Caco-2 (cell line): ENCODE results near the gene PRSS23. TPM values are rescaled to one million over a fixed set of nuclear protein-coding genes. Genes with fewer than 3 reads are reported as not detected.
"Not testable (repeated sequence)": the region's sequence is repeated elsewhere in the genome, so short reads cannot be mapped to it uniquely, and the experiment has no call there.

Experiments
- BruUV-seq: library from RNA; stranded (reverse); fragments of 400-500 nt; replicated peaks from 2 replicates; lab custom pipeline; 2021; lab: Mats Ljungman, UMichigan
- CTCF ChIA-PET: fragments of 300-600 bp; sonication (Branson Sonifier 250); formaldehyde crosslinking; loops from one replicate; lab custom pipeline; 2022; ENCODE audit warnings: antibody characterized with exemption; lab: Charles Lee
- POLR2A ChIA-PET: fragments of 300-600 bp; sonication (Branson Sonifier 250); formaldehyde crosslinking; loops from one replicate; lab custom pipeline; 2022; ENCODE audit warnings: antibody characterized with exemption; lab: Charles Lee
- DNase-seq, 2 experiments: peaks; one replicate each; pipeline versions ENCODE4 v3.0.0 to v3.0.0-alpha.2; 2020 to 2022
- H3K27me3 ChIP-seq: replicated peaks from 2 replicates; pipeline ENCODE4 v1.6.0; 2011; ENCODE audit warnings: low read length; ENCODE audit not compliant: control insufficient read depth, insufficient read depth
- H3K36me3 ChIP-seq: 2 replicates; pipeline ENCODE4 v1.5.1; 2011; ENCODE audit warnings: low read length; ENCODE audit not compliant: control insufficient read depth, insufficient read depth
- H3K4me1 ChIP-seq: fragments of 250-450 bp; sonication (Bioruptor Pico); 2 replicates; pipeline ENCODE4 v1.5.1; 2020; ENCODE audit warnings: mild to moderate bottlenecking
- H3K4me3 ChIP-seq: 2 replicates; pipeline ENCODE4 v1.5.1; 2011; ENCODE audit warnings: low read depth, mild to moderate bottlenecking, control low read depth, low read length
- H3K9me3 ChIP-seq: fragments of 250-450 bp; sonication (Bioruptor Pico); 2 replicates; pipeline ENCODE4 v1.5.1; 2020; ENCODE audit warnings: mild to moderate bottlenecking, moderate library complexity
- H3K27ac Mint-ChIP-seq: one replicate; pipeline ENCODE4 v1.8.0; 2022; ENCODE audit warnings: mixed read lengths; ENCODE audit not compliant: unreplicated experiment
- H3K27me3 Mint-ChIP-seq: one replicate; pipeline ENCODE4 v1.8.0; 2022; ENCODE audit warnings: mixed read lengths; ENCODE audit not compliant: insufficient read depth, unreplicated experiment
- H3K36me3 Mint-ChIP-seq: one replicate; pipeline ENCODE4 v1.8.0; 2022; ENCODE audit warnings: mild to moderate bottlenecking, mixed read lengths; ENCODE audit not compliant: insufficient read depth, unreplicated experiment
- H3K4me1 Mint-ChIP-seq: one replicate; pipeline ENCODE4 v1.8.0; 2022; ENCODE audit warnings: low read depth, mixed read lengths; ENCODE audit not compliant: unreplicated experiment
- H3K4me3 Mint-ChIP-seq: one replicate; pipeline ENCODE4 v1.8.0; 2022; ENCODE audit warnings: mild to moderate bottlenecking, moderate library complexity, mixed read lengths; ENCODE audit not compliant: unreplicated experiment
- H3K9me3 Mint-ChIP-seq: one replicate; pipeline ENCODE4 v1.8.0; 2022; ENCODE audit warnings: mixed read lengths; ENCODE audit not compliant: unreplicated experiment
- CTCF ChIP-seq, 2 experiments: fragments of 200-600 bp in 1 of 2; IDR thresholded peaks; 1 replicate in 1 of 2; 2 replicates in 1 of 2; pipeline versions ENCODE4 v1.5.1 to v1.8.0; 2011 to 2022; ENCODE audit warnings: antibody characterized with exemption in 1 of 2, control low read depth in 1 of 2, inconsistent platforms in 1 of 2, low read depth in 1 of 2, low read length in 1 of 2, mild to moderate bottlenecking in 1 of 2, moderate library complexity in 1 of 2; ENCODE audit not compliant: insufficient read depth in 1 of 2, severe bottlenecking in 1 of 2, unreplicated experiment in 1 of 2
- intact Hi-C: fragments of 100-400 bp; cut with micrococcal nuclease; formaldehyde crosslinking; loops from one replicate; pipeline ENCODE4 v1.10.0; 2022; ENCODE audit not compliant: unreplicated experiment
- total RNA-seq: library from RNA; stranded (reverse); gene quantifications from 2 replicates; pipeline ENCODE4 v1.2.3, GENCODE V29; 2022

PRSS23 gene
- total RNA-seq, 1 experiment from 2014 or later: 400 TPM

DNA sequence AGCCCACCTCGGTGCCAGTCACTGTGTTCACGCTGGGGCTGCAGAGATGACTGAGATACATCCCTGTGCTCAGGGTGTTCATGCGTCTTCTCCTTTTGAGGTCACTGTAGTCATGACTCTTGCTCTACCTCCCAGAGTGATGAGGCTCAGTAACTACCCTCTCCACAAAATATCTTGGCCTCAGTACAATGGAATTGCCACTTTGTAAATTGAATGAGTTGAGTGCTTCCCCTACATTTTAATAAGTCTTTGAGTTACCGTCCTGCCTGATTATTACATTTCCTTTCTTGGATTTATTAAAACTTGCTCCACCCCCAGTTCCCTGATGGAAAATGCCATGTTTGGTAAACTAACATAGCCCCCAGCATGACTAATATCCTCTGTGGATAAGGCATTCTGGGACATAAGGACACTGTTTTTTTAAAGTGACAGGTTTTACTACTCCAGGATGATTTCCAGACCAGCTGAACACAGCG, 15.9 kb downstream of the PRSS23 start:
- Mint-ChIP-seq H3K27me3 (no peaks in the 10 kb centered on the region), H3K4me1 (peaks cover 63% of the 10 kb centered on the region), H3K4me3 (no peak overlapping the region), H3K36me3 (peaks cover 34% of the 10 kb centered on the region), H3K27ac (peak overlapping the region; percentile 21), H3K9me3 (no peaks in the 10 kb centered on the region)
- Histone ChIP-seq H3K4me3 (no peak overlapping the region), H3K36me3 (no peaks in the 10 kb centered on the region), H3K9me3 (no peaks in the 10 kb centered on the region), H3K27me3 (no peaks in the 10 kb centered on the region), H3K4me1 (peaks cover 73% of the 10 kb centered on the region)
- DNase-seq: no peak
- no TSS peak for BruUV-seq
- no peak for TF ChIP-seq CTCF (IDR thresholded peaks at IDR 0.05; ENCODE audit: insufficient read depth in 1 of 2, low read depth in 1 of 2, low read length in 1 of 2, severe bottlenecking in 1 of 2, unreplicated experiment in 1 of 2)
- ChIA-PET CTCF (interaction anchor here (1.4 kb wide), 2 partner anchors 16 to 208 kb away, joined by 3 to 10 read pairs; partner anchors contain the start of gene PRSS23), POLR2A (no interaction called here)
- intact Hi-C loops: loop anchor here (10.0 kb wide), 1 partner anchor 751 kb away; the partner anchor contains the start of gene PICALM

DNA sequence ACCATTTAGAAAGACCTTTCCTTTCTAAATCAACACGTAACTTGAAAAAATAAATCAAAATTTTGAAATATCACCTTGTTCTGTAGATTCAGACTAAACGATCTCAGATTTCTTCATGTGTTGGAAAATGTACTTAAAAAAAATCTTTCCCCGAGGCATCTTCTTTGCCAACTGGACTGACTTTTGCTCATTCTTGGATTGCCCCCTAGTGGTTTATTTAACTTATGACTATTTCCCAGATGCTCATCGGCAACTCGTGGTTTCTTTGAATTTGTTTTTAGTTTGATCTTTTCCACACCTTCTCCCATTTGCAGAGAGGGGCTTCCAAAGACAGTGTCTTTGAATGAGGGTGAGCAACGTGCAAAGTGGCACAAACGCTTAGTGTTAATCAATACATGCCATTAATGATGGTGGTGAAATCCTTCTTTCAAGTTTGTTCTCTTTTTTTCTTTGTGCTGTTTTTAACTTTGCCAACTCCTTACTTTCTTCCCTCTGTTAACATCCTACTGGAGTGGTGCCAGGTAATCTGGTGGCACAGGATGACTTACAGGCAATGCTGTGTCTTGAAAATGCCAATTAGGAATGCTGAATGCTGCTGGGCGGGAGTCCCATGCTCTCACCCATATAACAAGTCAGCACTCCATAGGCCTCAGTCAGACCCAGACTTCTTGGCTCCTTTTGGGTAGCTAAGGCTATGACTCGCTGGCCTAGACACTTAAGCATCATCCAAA, 18.3 kb downstream of the PRSS23 start:
- Histone ChIP-seq H3K4me3 (no peak overlapping the region), H3K27me3 (no peaks in the 10 kb centered on the region), H3K36me3 (peaks cover 2% of the 10 kb centered on the region; the same call in 1 of the 2 replicates), H3K9me3 (no peaks in the 10 kb centered on the region), H3K4me1 (peaks cover 52% of the 10 kb centered on the region)
- Mint-ChIP-seq H3K9me3 (no peaks in the 10 kb centered on the region), H3K27me3 (no peaks in the 10 kb centered on the region), H3K4me1 (peaks cover 41% of the 10 kb centered on the region), H3K27ac (peak overlapping the region; percentile 23), H3K4me3 (no peak overlapping the region), H3K36me3 (peaks cover 30% of the 10 kb centered on the region)
- TF ChIP-seq CTCF (IDR thresholded peaks at IDR 0.05; ENCODE audit: insufficient read depth in 1 of 2, low read depth in 1 of 2, low read length in 1 of 2, severe bottlenecking in 1 of 2, unreplicated experiment in 1 of 2): peak; percentile 83 to 95
- CTCF ChIA-PET: no interaction called here
- peak in 1 of 2 experiments; percentile 74 for DNase-seq
- BruUV-seq: no TSS peak
- POLR2A ChIA-PET: no interaction called here
- intact Hi-C loops: loop anchor here (1.0 to 10.0 kb wide), 9 partner anchors 19 to 754 kb away; partner anchors contain the start of genes ME3 and PICALM

DNA sequence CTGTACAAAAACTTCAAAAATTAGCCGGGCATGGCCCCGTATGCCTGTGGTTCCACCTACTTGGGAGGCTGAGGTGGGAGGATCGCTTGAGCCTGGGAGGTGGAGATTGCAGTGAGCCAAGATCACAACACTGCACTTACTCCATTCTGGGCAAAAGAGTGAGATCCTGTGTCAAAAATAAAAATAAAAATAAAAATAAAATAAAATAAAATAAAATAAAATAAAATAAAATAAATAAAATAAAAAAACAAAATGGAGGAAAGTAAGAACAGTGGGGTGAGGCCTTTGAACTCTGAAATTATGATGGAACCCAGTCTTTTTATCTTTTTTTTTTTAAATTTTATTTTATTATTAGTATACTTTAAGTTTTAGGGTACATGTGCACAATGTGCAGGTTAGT, 23.8 kb downstream of the PRSS23 start:
- H3K9me3 ChIP-seq, DNase-seq, POLR2A ChIA-PET, H3K9me3 Mint-ChIP-seq, H3K27ac Mint-ChIP-seq, H3K27me3 ChIP-seq, H3K4me1 Mint-ChIP-seq, H3K4me3 ChIP-seq, H3K4me1 ChIP-seq, H3K4me3 Mint-ChIP-seq, BruUV-seq, CTCF ChIA-PET, H3K27me3 Mint-ChIP-seq, intact Hi-C loops, H3K36me3 ChIP-seq: not testable (repeated sequence)
- H3K36me3 Mint-ChIP-seq: peaks cover 42% of the 10 kb centered on the region

- H3K4me3 Mint-ChIP-seq, H3K9me3 ChIP-seq, CTCF ChIA-PET, intact Hi-C loops, H3K4me3 ChIP-seq, H3K27me3 Mint-ChIP-seq, H3K36me3 ChIP-seq, POLR2A ChIA-PET, H3K27me3 ChIP-seq, H3K4me1 Mint-ChIP-seq, BruUV-seq, H3K4me1 ChIP-seq, DNase-seq: not testable (repeated sequence)
- peaks cover 56% of the 10 kb centered on the region for H3K36me3 Mint-ChIP-seq
- peaks cover 20% of the 10 kb centered on the region for H3K9me3 Mint-ChIP-seq
- peak overlapping the region; percentile 3 for H3K27ac Mint-ChIP-seq
Observed at GRCh38 chr11:86834376-86834775, 34.0 kb downstream of the PRSS23 start.

- Mint-ChIP-seq H3K36me3 (peaks cover 24% of the 10 kb centered on the region), H3K4me1 (peaks cover 42% of the 10 kb centered on the region), H3K27ac (peak overlapping the region; percentile 20), H3K9me3 (peaks cover 27% of the 10 kb centered on the region)
- H3K4me3 ChIP-seq, intact Hi-C loops, H3K4me3 Mint-ChIP-seq, POLR2A ChIA-PET, BruUV-seq, H3K9me3 ChIP-seq, H3K27me3 ChIP-seq, H3K27me3 Mint-ChIP-seq, H3K36me3 ChIP-seq: not testable (repeated sequence)
- DNase-seq: peak in 1 of 2 experiments; percentile 38
- H3K4me1 ChIP-seq: peaks cover 51% of the 10 kb centered on the region
- CTCF ChIA-PET: interaction anchor here (0.6 to 2.1 kb wide), 2 partner anchors 150 to 237 kb away, joined by 3 to 14 read pairs; no protein-coding TSS in a partner anchor
Observed at GRCh38 chr11:86844762-86845508, 44.6 kb downstream of the PRSS23 start.
